Body of pancreas (tissue), 4 donors: Measurements from ENCODE around the gene PLEKHD1. TPM values are rescaled to one million over a fixed set of nuclear protein-coding genes. Genes with fewer than 3 reads are reported as not detected.

Source experiments
- ATAC-seq: fragments of 150-250 bp; one replicate; pipeline ENCODE4 v1.9.1; 2016
- DNase-seq, 4 donors: peaks; one replicate each; pipeline ENCODE4 v3.0.0-alpha.2; 2019
- H3K27ac ChIP-seq, 4 donors: fragments of 200-600 bp; sonication (generic); 1 replicate in 3 of 4; 2 replicates in 1 of 4; pipeline versions ENCODE4 v1.5.1 to v1.6.1; 2016 to 2019; ENCODE audit warnings: mild to moderate bottlenecking in 1 of 4, mixed read lengths in 1 of 4, moderate library complexity in 1 of 4
- H3K27me3 ChIP-seq, 2 donors: fragments of 200-600 bp; sonication (generic); one replicate each; pipeline ENCODE4 v1.6.0; 2016; ENCODE audit warnings: mild to moderate bottlenecking in 1 of 2
- H3K36me3 ChIP-seq, 2 donors: fragments of 200-600 bp; sonication (generic); replicated peaks in 1 of 2; 2 replicates each; pipeline ENCODE4 v1.5.1; 2016; ENCODE audit warnings: low read depth in 2 of 2; ENCODE audit not compliant: insufficient read depth in 1 of 2
- H3K4me1 ChIP-seq: fragments of 200-600 bp; sonication (generic); one replicate; pipeline ENCODE4 v1.6.0; 2016
- H3K4me3 ChIP-seq, 2 donors: fragments of 200-600 bp; sonication (generic); 1 replicate in 1 of 2; 2 replicates in 1 of 2; pipeline ENCODE4 v1.5.1; 2016 to 2019
- H3K9me3 ChIP-seq, 3 donors: fragments of 200-600 bp; sonication (generic); 1 replicate in 2 of 3; 2 replicates in 1 of 3; pipeline ENCODE4 v1.5.1; 2016
- POLR2A ChIP-seq, 3 donors: fragments of 450-650 bp; IDR thresholded peaks; one replicate each; pipeline ENCODE4 v1.6.1; 2016; ENCODE audit warnings: antibody characterized with exemption in 3 of 3, mild to moderate bottlenecking in 2 of 3
- WGBS, 2 donors: methylation state at CpG; one replicate each; pipeline ENCODE4 v1.1.5; 2017; 5-methylcytosine and 5-hydroxymethylcytosine counted together
- intact Hi-C: fragments of 100-400 bp; cut with DNase I; formaldehyde crosslinking; loops from one replicate; pipeline ENCODE4 v1.15.1; 2023
- total RNA-seq, 2 donors: library from RNA; depleted of rRNA; stranded (reverse); fragments of >200 nt; gene quantifications; one replicate each; pipeline ENCODE4 v1.1.0, GENCODE V29; 2016
- TF ChIP-seq, protein P1 (sequence below), 7 experiments: fragments of 450-650 bp in 4 of 7; fragments of 200-600 bp in 3 of 7; sonication (generic) in 3 of 7; IDR thresholded peaks; one replicate each; pipeline ENCODE4 v1.5.1; 2016 to 2019; ENCODE audit warnings: antibody characterized with exemption in 7 of 7

PLEKHD1 gene
- total RNA-seq, 2 donors from 2014 or later, result under 0.01 to 2.0 TPM

GRCh38 chr14:69499436-69499835 lies 14.9 kb downstream of the PLEKHD1 start:
- H3K36me3 ChIP-seq, result no peaks in the 10 kb centered on the region
- H3K4me1 ChIP-seq, result no peaks in the 10 kb centered on the region
- DNase-seq (no peak), ATAC-seq (no peak)
- intact Hi-C loops, result no loop called here
- no peak overlapping the region for H3K4me3 ChIP-seq
- TF ChIP-seq POLR2A (IDR thresholded peaks at IDR 0.05), result no peak
- TF ChIP-seq, protein P1, sequence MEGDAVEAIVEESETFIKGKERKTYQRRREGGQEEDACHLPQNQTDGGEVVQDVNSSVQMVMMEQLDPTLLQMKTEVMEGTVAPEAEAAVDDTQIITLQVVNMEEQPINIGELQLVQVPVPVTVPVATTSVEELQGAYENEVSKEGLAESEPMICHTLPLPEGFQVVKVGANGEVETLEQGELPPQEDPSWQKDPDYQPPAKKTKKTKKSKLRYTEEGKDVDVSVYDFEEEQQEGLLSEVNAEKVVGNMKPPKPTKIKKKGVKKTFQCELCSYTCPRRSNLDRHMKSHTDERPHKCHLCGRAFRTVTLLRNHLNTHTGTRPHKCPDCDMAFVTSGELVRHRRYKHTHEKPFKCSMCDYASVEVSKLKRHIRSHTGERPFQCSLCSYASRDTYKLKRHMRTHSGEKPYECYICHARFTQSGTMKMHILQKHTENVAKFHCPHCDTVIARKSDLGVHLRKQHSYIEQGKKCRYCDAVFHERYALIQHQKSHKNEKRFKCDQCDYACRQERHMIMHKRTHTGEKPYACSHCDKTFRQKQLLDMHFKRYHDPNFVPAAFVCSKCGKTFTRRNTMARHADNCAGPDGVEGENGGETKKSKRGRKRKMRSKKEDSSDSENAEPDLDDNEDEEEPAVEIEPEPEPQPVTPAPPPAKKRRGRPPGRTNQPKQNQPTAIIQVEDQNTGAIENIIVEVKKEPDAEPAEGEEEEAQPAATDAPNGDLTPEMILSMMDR (IDR thresholded peaks at IDR 0.05), result no peak
- WGBS, 2 donors, result 82 to 84% methylated on average over 5 of the region's 5 CpGs
- no peaks in the 10 kb centered on the region for H3K9me3 ChIP-seq
- no peaks in the 10 kb centered on the region for H3K27me3 ChIP-seq
- no peak overlapping the region for H3K27ac ChIP-seq

- H3K36me3 ChIP-seq, result no peaks in the 10 kb centered on the region
- 82 to 86% methylated on average over 5 of the region's 5 CpGs for WGBS, 2 donors
- no peak overlapping the region for H3K27ac ChIP-seq
- TF ChIP-seq, protein P1 (IDR thresholded peaks at IDR 0.05), result no peak
- no peak for TF ChIP-seq POLR2A (IDR thresholded peaks at IDR 0.05)
- no peaks in the 10 kb centered on the region for H3K27me3 ChIP-seq
- intact Hi-C loops, result no loop called here
- DNase-seq (no peak), ATAC-seq (no peak)
- no peaks in the 10 kb centered on the region for H3K4me1 ChIP-seq
- H3K9me3 ChIP-seq, result no peaks in the 10 kb centered on the region
- H3K4me3 ChIP-seq, result no peak overlapping the region
Observed at GRCh38 chr14:69500096-69500495, 15.6 kb downstream of the PLEKHD1 start.

DNA sequence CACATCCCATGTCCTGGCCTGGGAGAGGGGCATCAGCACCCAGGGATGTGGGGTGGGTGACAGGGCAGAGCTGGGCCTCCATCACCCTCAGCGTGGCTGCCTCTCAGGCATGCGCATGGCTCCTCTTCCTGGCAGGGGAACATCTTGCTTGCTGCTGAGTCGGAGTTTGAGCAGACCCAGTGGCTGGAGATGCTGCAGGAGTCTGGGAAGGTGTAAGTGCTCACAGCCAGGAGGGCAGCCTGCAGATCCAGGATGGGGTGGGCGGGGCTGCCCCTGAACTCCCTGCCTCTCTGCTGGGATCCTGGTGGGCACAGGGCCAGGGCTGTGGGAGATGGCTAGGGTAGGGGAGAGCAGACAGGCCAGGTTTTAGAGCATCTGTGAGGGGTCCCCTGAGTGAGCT lies 16.2 kb downstream of the PLEKHD1 start:
- Histone ChIP-seq H3K9me3 (no peaks in the 10 kb centered on the region), H3K4me3 (no peak overlapping the region), H3K4me1 (no peaks in the 10 kb centered on the region), H3K27me3 (no peaks in the 10 kb centered on the region), H3K36me3 (no peaks in the 10 kb centered on the region), H3K27ac (no peak overlapping the region)
- WGBS, 2 donors, result 60 to 81% methylated on average over 1 to 3 of the region's 4 CpGs
- TF ChIP-seq, protein P1 (IDR thresholded peaks at IDR 0.05), result no peak
- no peak for TF ChIP-seq POLR2A (IDR thresholded peaks at IDR 0.05)
- ATAC-seq (no peak), DNase-seq (no peak)
- intact Hi-C loops, result no loop called here

GRCh38 chr14:69501423-69501838 lies 16.9 kb downstream of the PLEKHD1 start:
- 53 to 60% methylated on average over 4 of the region's 4 CpGs for WGBS, 2 donors
- peak in 1 of 4 donors; percentile 38 for DNase-seq
- H3K36me3 ChIP-seq, result no peaks in the 10 kb centered on the region
- no peaks in the 10 kb centered on the region for H3K4me1 ChIP-seq
- TF ChIP-seq POLR2A (IDR thresholded peaks at IDR 0.05), result no peak
- TF ChIP-seq, protein P1 (IDR thresholded peaks at IDR 0.05), result no peak
- intact Hi-C loops, result no loop called here
- H3K27me3 ChIP-seq, result no peaks in the 10 kb centered on the region
- no peak overlapping the region for H3K27ac ChIP-seq
- H3K4me3 ChIP-seq, result no peak overlapping the region
- no peaks in the 10 kb centered on the region for H3K9me3 ChIP-seq
- ATAC-seq, result no peak

DNA sequence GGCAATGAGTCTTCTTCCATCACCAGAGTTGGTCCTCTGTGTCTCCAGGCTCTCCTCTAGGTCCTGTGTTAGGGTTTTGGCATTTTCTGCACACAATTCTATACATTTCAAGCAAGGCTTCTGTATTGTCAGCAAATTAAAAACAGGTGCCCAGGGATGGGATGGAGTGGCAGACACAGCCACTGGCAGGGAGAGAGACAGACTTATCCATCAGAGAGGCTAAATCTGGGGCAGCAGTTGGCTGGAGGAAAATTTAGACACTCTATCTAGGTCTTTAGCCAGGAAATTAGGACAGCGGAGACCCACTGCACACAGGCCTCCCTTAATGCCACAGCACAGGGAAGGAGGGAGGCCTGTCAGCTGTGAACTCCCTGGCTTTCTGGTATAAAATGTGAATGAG lies 20.2 kb downstream of the PLEKHD1 start:
- Histone ChIP-seq H3K27me3 (no peaks in the 10 kb centered on the region), H3K4me3 (no peak overlapping the region), H3K27ac (no peak overlapping the region), H3K9me3 (no peaks in the 10 kb centered on the region), H3K4me1 (no peaks in the 10 kb centered on the region), H3K36me3 (no peaks in the 10 kb centered on the region)
- ATAC-seq (no peak), DNase-seq (no peak)
- no peak for TF ChIP-seq POLR2A (IDR thresholded peaks at IDR 0.05)
- TF ChIP-seq, protein P1 (IDR thresholded peaks at IDR 0.05), result no peak
- WGBS, 2 donors, result 80 to 100% methylated on average over 1 of the region's 1 CpG
- intact Hi-C loops, result no loop called here
